Smooth muscle cell (in vitro differentiated cells): ENCODE measurements around the gene GPR39. TPM values are rescaled to one million over a fixed set of nuclear protein-coding genes. Genes with fewer than 3 reads are reported as not detected.

Experiments used
- DNase-seq: peaks from one replicate; lab custom pipeline; 2025; ENCODE audit not compliant: unreplicated experiment; lab: John Stamatoyannopoulos, UW
- H2AFZ ChIP-seq: fragments of 200-600 bp; sonication (generic); 2 replicates; pipeline ENCODE4 v1.6.0; 2016; ENCODE audit warnings: antibody characterized with exemption, low read depth, mild to moderate bottlenecking
- H3F3A ChIP-seq: fragments of 200-600 bp; sonication (generic); 2 replicates; pipeline ENCODE4 v1.6.0; 2017; ENCODE audit warnings: antibody characterized with exemption, low read depth
- H3K27ac ChIP-seq: fragments of 200-600 bp; sonication (generic); 2 replicates; pipeline ENCODE4 v1.5.1; 2016; ENCODE audit warnings: low read depth, mild to moderate bottlenecking
- H3K27me3 ChIP-seq: fragments of 200-600 bp; sonication (generic); 2 replicates; pipeline ENCODE4 v1.6.1; 2016; ENCODE audit warnings: low read depth, mild to moderate bottlenecking
- H3K36me3 ChIP-seq: fragments of 200-600 bp; sonication (generic); 2 replicates; pipeline ENCODE4 v1.5.1; 2016; ENCODE audit warnings: low read depth
- H3K4me1 ChIP-seq: fragments of 200-600 bp; sonication (generic); 2 replicates; pipeline ENCODE4 v1.5.1; 2016; ENCODE audit warnings: low read depth
- H3K4me2 ChIP-seq: fragments of 200-600 bp; sonication (generic); 2 replicates; pipeline ENCODE4 v1.6.0; 2016; ENCODE audit warnings: mild to moderate bottlenecking
- H3K4me3 ChIP-seq: fragments of 200-600 bp; sonication (generic); 2 replicates; pipeline ENCODE4 v1.5.1; 2016; ENCODE audit warnings: mild to moderate bottlenecking
- H3K79me2 ChIP-seq: fragments of 200-600 bp; sonication (generic); 2 replicates; pipeline ENCODE4 v1.6.0; 2016; ENCODE audit warnings: low read depth, mild to moderate bottlenecking
- H3K9ac ChIP-seq: fragments of 200-600 bp; sonication (generic); 2 replicates; pipeline ENCODE4 v1.6.0; 2016; ENCODE audit warnings: low read depth
- H3K9me3 ChIP-seq: fragments of 200-600 bp; sonication (generic); replicated peaks from 2 replicates; pipeline ENCODE4 v1.5.1; 2016; ENCODE audit warnings: low read depth
- H4K20me1 ChIP-seq: fragments of 200-600 bp; sonication (generic); 2 replicates; pipeline ENCODE4 v1.6.0; 2016; ENCODE audit warnings: low read depth
- WGBS: methylation state at CpG from one replicate; pipeline ENCODE4 v1.1.7; 2016; ENCODE audit warnings: low lambda C conversion rate; 5-methylcytosine and 5-hydroxymethylcytosine counted together
- polyA plus RNA-seq: library from polyadenylated mRNA; unstranded; fragments of >200 nt; fragmentation: Nextera tagmentation; extraction: Ambion mirVana; gene quantifications from 2 replicates; pipeline ENCODE4 v1.2.1, GENCODE V29; 2016
- total RNA-seq: library from RNA; depleted of rRNA; stranded (reverse); fragments of >200 nt; gene quantifications from 2 replicates; pipeline ENCODE4 v1.2.3, GENCODE V29; 2014
- TF ChIP-seq, protein P1 (sequence below): fragments of 200-600 bp; sonication (generic); IDR thresholded peaks from 2 replicates; pipeline ENCODE4 v1.5.1; 2017; ENCODE audit warnings: borderline replicate concordance, mild to moderate bottlenecking, antibody characterized with exemption; ENCODE audit not compliant: insufficient read depth, poor library complexity, severe bottlenecking

Gene GPR39
- total and polyA plus RNA-seq, 2 experiments from 2014 or later = 0.87 to 1.4 TPM

GRCh38 chr2:132449868-132450267 is 33.3 kb downstream of the GPR39 start:
- H3K4me1 ChIP-seq = no peaks in the 10 kb centered on the region

DNA sequence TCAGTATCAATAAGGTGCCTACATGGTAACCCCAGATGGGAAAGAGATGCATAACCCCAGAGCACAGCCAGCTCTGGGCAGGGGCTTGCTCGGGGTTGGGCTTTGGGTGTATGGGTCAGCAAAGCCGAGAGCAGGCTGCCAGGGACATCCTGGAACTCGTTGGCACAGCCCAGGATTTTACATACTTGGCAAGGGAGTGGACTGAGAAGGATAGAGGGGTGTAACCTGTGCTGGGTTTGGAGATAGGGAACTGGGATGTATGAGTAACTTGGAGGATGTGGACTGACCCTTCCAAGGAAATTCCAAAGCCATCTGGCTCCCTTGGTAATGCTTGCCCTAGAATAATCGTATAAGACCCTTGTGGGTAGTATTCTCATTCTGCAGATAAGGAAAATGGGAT is 44.2 kb downstream of the GPR39 start:
- Histone ChIP-seq H3K79me2 (no peaks in the 10 kb centered on the region), H2AFZ (no peak overlapping the region), H3K36me3 (no peaks in the 10 kb centered on the region), H4K20me1 (no peaks in the 10 kb centered on the region), H3F3A (no peaks in the 10 kb centered on the region), H3K9ac (no peak overlapping the region), H3K9me3 (no peaks in the 10 kb centered on the region), H3K27ac (no peak overlapping the region), H3K27me3 (no peaks in the 10 kb centered on the region), H3K4me2 (no peak overlapping the region), H3K4me1 (no peaks in the 10 kb centered on the region), H3K4me3 (no peak overlapping the region)
- 55% methylated on average over 4 of the region's 4 CpGs for WGBS
- no peak for DNase-seq
- TF ChIP-seq, protein P1, sequence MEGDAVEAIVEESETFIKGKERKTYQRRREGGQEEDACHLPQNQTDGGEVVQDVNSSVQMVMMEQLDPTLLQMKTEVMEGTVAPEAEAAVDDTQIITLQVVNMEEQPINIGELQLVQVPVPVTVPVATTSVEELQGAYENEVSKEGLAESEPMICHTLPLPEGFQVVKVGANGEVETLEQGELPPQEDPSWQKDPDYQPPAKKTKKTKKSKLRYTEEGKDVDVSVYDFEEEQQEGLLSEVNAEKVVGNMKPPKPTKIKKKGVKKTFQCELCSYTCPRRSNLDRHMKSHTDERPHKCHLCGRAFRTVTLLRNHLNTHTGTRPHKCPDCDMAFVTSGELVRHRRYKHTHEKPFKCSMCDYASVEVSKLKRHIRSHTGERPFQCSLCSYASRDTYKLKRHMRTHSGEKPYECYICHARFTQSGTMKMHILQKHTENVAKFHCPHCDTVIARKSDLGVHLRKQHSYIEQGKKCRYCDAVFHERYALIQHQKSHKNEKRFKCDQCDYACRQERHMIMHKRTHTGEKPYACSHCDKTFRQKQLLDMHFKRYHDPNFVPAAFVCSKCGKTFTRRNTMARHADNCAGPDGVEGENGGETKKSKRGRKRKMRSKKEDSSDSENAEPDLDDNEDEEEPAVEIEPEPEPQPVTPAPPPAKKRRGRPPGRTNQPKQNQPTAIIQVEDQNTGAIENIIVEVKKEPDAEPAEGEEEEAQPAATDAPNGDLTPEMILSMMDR = no peak

More at GRCh38 chr2:132449868-132450267, 33.3 kb downstream of the GPR39 start:
- no peaks in the 10 kb centered on the region for H3F3A ChIP-seq
- H2AFZ ChIP-seq = no peak overlapping the region
- H3K27ac ChIP-seq = no peak overlapping the region
- no peaks in the 10 kb centered on the region for H3K36me3 ChIP-seq
- H3K27me3 ChIP-seq = no peaks in the 10 kb centered on the region
- no peak overlapping the region for H3K4me2 ChIP-seq
- TF ChIP-seq, protein P1 = no peak
- H3K9ac ChIP-seq = no peak overlapping the region
- 86% methylated on average over 1 of the region's 1 CpG for WGBS
- no peaks in the 10 kb centered on the region for H3K79me2 ChIP-seq
- no peaks in the 10 kb centered on the region for H4K20me1 ChIP-seq
- no peaks in the 10 kb centered on the region for H3K9me3 ChIP-seq
- H3K4me3 ChIP-seq = no peak overlapping the region
- no peak for DNase-seq

- Histone ChIP-seq H3K36me3 (no peaks in the 10 kb centered on the region), H3K79me2 (no peaks in the 10 kb centered on the region), H3K27ac (no peak overlapping the region), H3K4me3 (no peak overlapping the region), H3K4me2 (no peak overlapping the region), H3K27me3 (no peaks in the 10 kb centered on the region), H3K4me1 (no peaks in the 10 kb centered on the region), H3F3A (no peaks in the 10 kb centered on the region), H3K9me3 (peaks cover 7% of the 10 kb centered on the region), H4K20me1 (no peaks in the 10 kb centered on the region), H2AFZ (no peak overlapping the region), H3K9ac (no peak overlapping the region)
- TF ChIP-seq, protein P1 = no peak
- WGBS = 85% methylated on average over 1 of the region's 1 CpG
- DNase-seq = no peak
Measured at GRCh38 chr2:132462236-132462635, 45.6 kb downstream of the GPR39 start.

DNA sequence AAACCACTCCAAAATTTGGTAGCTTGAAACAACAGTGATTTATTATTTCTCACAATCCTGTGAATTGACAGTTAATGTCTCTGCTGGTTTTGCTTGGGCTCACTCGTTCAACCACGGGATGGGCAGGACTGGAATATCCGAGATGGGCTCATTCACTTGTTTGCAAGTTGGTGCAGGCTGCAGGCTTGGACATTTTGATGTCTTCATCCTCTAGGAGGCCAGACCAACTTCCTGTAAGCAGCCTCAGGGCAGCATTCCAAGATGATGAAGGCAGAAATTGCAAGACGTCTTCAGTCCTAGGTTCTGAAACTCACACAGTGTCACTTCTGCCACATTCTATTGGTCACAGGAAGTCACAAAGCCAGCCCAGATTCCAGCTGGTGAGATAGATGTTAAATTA is 47.1 kb downstream of the GPR39 start:
- H4K20me1 ChIP-seq = no peaks in the 10 kb centered on the region
- H3K27ac ChIP-seq = no peak overlapping the region
- H2AFZ ChIP-seq = no peak overlapping the region
- no peaks in the 10 kb centered on the region for H3F3A ChIP-seq
- TF ChIP-seq, protein P1 = no peak
- no peaks in the 10 kb centered on the region for H3K27me3 ChIP-seq
- WGBS = 73% methylated on average over 4 of the region's 4 CpGs
- H3K79me2 ChIP-seq = no peaks in the 10 kb centered on the region
- H3K4me1 ChIP-seq = no peaks in the 10 kb centered on the region
- H3K9ac ChIP-seq = no peak overlapping the region
- H3K4me2 ChIP-seq = no peak overlapping the region
- no peak overlapping the region for H3K4me3 ChIP-seq
- no peaks in the 10 kb centered on the region for H3K36me3 ChIP-seq
- no peak for DNase-seq
- peaks cover 12% of the 10 kb centered on the region for H3K9me3 ChIP-seq
